NCI-H1694 treated with DMSO at 0.1 percent for 48 hours (cell line): ENCODE measurements around the gene DCDC2C.
A peak's percentile ranks its signal among the peaks of the same experiment; 100 is the strongest.

ENCODE experiments used
- DNase-seq: peaks from one replicate; lab custom pipeline; 2025; lab: John Stamatoyannopoulos, UW

The DCDC2C gene

GRCh38 chr2:3709225-3709624, 5.8 kb downstream of the DCDC2C start:
- DNase-seq, result no peak

- peak; percentile 60 for DNase-seq
Measured at GRCh38 chr2:3712424-3712823, 9.0 kb downstream of the DCDC2C start.

- peak; percentile 60 for DNase-seq
Measured at GRCh38 chr2:3712831-3713503, 9.6 kb downstream of the DCDC2C start.

GRCh38 chr2:3718679-3719078, 15.3 kb downstream of the DCDC2C start:
- DNase-seq, result no peak

GRCh38 chr2:3725002-3725401, 21.6 kb downstream of the DCDC2C start:
- DNase-seq, result no peak

- DNase-seq, result no peak
Measured at GRCh38 chr2:3725458-3726250, 22.3 kb downstream of the DCDC2C start.

GRCh38 chr2:3726511-3726910, 23.1 kb downstream of the DCDC2C start:
- DNase-seq, result no peak

GRCh38 chr2:3727397-3728045, 24.1 kb downstream of the DCDC2C start:
- no peak for DNase-seq

GRCh38 chr2:3728104-3729054, 25.0 kb downstream of the DCDC2C start:
- DNase-seq, result peak; percentile 82

- no peak for DNase-seq
Measured at GRCh38 chr2:3729055-3729448, 25.7 kb downstream of the DCDC2C start.

GRCh38 chr2:3729786-3730185, 26.4 kb downstream of the DCDC2C start:
- DNase-seq, result no peak

GRCh38 chr2:3730646-3731045, 27.3 kb downstream of the DCDC2C start:
- no peak for DNase-seq

GRCh38 chr2:3731829-3732228, 28.5 kb downstream of the DCDC2C start:
- no peak for DNase-seq

GRCh38 chr2:3736112-3736511, 32.7 kb downstream of the DCDC2C start:
- no peak for DNase-seq

GRCh38 chr2:3737128-3737527, 33.8 kb downstream of the DCDC2C start:
- no peak for DNase-seq

GRCh38 chr2:3738454-3738853, 35.1 kb downstream of the DCDC2C start:
- DNase-seq, result peak; percentile 73

- DNase-seq, result no peak
Measured at GRCh38 chr2:3739313-3739712, 35.9 kb downstream of the DCDC2C start.

GRCh38 chr2:3741396-3741795, 38.0 kb downstream of the DCDC2C start:
- no peak for DNase-seq

- no peak for DNase-seq
Measured at GRCh38 chr2:3741867-3742602, 38.7 kb downstream of the DCDC2C start.

- DNase-seq, result no peak
Measured at GRCh38 chr2:3742743-3743508, 39.6 kb downstream of the DCDC2C start.
